Omental fat pad (tissue), 4 donors: ENCODE data around the gene OR10A3. TPM values are rescaled to one million over a fixed set of nuclear protein-coding genes. Genes with fewer than 3 reads are reported as not detected.

Experiments used
- ATAC-seq: fragments of 150-250 bp; one replicate; pipeline ENCODE4 v1.9.1; 2016; ENCODE audit warnings: mild to moderate bottlenecking, moderate library complexity; ENCODE audit not compliant: low FRiP score
- DNase-seq: peaks from one replicate; pipeline ENCODE4 v3.0.0-alpha.2; 2019; ENCODE audit warnings: low spot score
- total RNA-seq, 4 donors: library from RNA; depleted of rRNA; stranded (reverse); fragments of >200 nt; gene quantifications; one replicate each; pipeline ENCODE4 v1.1.0, GENCODE V29; 2016
- TF ChIP-seq, protein P1 (sequence below), 3 donors: fragments of 450-650 bp; IDR thresholded peaks; one replicate each; pipeline ENCODE4 v1.5.1; 2016 to 2017; ENCODE audit warnings: antibody characterized with exemption in 3 of 3, mild to moderate bottlenecking in 3 of 3, moderate library complexity in 2 of 3

Gene OR10A3
- total RNA-seq, 4 donors from 2014 or later: not detected

DNA sequence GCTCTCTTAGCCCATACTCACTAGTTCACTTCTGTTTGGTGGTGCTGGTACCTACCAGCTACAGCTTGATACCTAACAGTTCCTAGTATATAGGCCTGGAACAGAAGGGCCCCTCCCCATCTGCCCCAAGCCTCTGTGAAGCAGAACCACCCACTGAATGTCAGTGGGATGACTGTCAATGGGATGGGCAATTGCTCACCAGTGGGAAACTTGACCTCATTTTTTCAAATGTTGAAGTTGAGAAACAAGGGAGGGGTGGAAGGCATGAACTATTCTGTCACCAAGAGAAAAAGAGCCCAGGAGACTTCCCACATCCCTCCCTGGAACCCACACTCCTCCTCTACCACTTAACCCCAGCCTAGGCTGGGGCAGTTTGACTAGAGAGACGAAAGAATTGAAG lies 23.9 kb upstream of the OR10A3 start, which contains the start of gene NLRP10:
TSS of gene NLRP10 (minus strand) at position 62 of the 400 bp plus-strand sequence. CDS start 1,952 bp downstream, outside the sequence.
- ATAC-seq (no peak), DNase-seq (no peak)
- TF ChIP-seq, protein P1, sequence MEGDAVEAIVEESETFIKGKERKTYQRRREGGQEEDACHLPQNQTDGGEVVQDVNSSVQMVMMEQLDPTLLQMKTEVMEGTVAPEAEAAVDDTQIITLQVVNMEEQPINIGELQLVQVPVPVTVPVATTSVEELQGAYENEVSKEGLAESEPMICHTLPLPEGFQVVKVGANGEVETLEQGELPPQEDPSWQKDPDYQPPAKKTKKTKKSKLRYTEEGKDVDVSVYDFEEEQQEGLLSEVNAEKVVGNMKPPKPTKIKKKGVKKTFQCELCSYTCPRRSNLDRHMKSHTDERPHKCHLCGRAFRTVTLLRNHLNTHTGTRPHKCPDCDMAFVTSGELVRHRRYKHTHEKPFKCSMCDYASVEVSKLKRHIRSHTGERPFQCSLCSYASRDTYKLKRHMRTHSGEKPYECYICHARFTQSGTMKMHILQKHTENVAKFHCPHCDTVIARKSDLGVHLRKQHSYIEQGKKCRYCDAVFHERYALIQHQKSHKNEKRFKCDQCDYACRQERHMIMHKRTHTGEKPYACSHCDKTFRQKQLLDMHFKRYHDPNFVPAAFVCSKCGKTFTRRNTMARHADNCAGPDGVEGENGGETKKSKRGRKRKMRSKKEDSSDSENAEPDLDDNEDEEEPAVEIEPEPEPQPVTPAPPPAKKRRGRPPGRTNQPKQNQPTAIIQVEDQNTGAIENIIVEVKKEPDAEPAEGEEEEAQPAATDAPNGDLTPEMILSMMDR (IDR thresholded peaks at IDR 0.05): no peak

DNA sequence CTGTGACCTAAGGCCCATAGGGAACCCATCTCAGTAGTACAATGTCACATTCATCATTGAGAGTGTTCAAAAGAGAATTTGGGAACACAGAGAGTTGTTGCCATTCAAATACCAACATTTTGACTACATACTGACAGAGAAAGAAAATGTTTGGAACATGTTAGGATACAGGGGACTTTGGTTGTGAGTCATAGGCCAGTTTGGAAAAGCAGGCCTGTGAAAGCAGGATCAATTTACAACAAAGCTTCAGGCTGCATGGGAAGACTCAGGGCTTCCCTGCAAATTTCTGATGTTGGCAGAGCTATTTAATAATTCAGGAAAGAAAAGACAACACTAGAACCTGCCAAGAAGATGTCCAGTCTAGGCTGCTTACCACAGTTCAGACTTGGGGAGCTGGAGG lies 23.4 kb upstream of the OR10A3 start:
- TF ChIP-seq, protein P1 (IDR thresholded peaks at IDR 0.05): no peak
- DNase-seq: no peak
- ATAC-seq: no peak

DNA sequence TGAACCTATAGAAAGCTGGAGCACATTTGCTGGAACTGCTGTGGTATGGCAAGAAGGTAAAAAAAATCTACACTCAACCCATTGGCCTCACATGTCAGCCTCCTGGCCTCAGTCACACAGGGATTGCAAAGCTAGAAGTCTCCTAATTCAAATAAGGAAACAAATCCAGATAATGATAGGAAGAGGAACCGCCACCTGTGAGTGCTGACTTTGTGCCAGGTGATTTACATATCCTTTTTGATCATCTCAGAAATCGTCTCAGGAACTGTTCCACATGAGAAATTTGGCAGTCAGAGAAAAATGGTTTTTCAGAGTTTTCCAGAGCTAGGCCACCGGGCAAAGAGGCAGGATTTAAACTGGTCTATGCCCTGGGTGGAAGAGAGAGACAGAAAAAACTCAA lies 22.8 kb upstream of the OR10A3 start:
- ATAC-seq (no peak), DNase-seq (no peak)
- TF ChIP-seq, protein P1 (IDR thresholded peaks at IDR 0.05): no peak

GRCh38 chr11:7955191-7955590 lies 13.7 kb upstream of the OR10A3 start:
- ATAC-seq: no peak
- no peak for DNase-seq
- TF ChIP-seq, protein P1 (IDR thresholded peaks at IDR 0.05): no peak

- DNase-seq (no peak), ATAC-seq (no peak)
- TF ChIP-seq, protein P1 (IDR thresholded peaks at IDR 0.05): no peak
These were observed 8.4 kb upstream of the OR10A3 start for GRCh38 chr11:7949934-7950333.

DNA sequence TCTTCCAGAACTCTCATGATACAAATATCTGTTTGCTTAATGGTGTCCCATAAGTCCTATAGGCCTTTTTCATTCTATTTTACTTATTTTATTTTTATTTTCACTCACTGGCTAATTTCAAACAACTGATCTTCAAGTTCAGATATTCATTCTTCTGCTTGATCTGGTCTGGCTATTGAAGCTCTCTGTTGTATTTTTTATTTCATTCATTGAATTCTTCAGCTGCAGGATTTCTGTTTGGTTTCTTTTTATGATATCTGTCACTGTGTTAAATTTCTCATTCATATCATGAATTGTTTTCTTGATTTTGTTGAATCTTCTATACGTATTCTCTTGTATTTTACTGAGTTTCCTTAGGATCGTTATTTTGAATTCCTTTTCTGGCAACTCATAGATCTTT lies 2.6 kb upstream of the OR10A3 start:
- TF ChIP-seq, protein P1 (IDR thresholded peaks at IDR 0.05): no peak
- DNase-seq: no peak
- ATAC-seq: no peak

DNA sequence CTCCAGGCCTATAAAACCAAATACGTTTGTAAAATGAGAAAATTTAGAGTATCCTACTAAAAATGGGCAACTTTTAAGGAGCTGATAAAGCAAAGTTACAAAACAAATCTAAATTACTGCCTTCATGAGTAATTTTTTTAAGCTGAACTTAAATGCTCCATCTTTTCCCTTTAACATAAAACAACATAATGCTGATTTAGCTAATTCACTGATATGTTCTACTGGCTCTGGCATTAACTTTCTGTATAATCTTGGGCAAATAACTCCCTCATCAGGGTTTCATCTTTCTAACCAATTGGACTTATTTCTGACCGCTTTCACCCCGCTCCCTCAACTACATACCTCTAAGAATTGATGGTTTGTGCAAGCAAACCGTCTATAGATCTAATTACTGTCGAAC lies 362 bp downstream of the OR10A3 start:
- no peak for ATAC-seq

More for the DNA sequence above, 362 bp downstream of the OR10A3 start:
- TF ChIP-seq, protein P1 (IDR thresholded peaks at IDR 0.05): no peak
- no peak for DNase-seq
